Heart left ventricle (tissue), 13 donors: ENCODE measurements around the gene LAMC3.

Source experiments
- POLR2A ChIP-seq, 2 donors: fragments of 450-650 bp; IDR thresholded peaks; one replicate each; pipeline ENCODE4 v1.6.1; 2017; ENCODE audit warnings: antibody characterized with exemption in 2 of 2, mild to moderate bottlenecking in 2 of 2, moderate library complexity in 2 of 2
- TF ChIP-seq, protein P1 (sequence below), 12 donors: fragments of 200-600 bp; sonication (generic) in 4 of 12; IDR thresholded peaks; one replicate each; pipeline versions ENCODE4 v1.5.0 to v1.8.0; 2018 to 2022; ENCODE audit warnings: antibody characterized with exemption in 12 of 12, mild to moderate bottlenecking in 5 of 12
- donor health status: ischemic (EF 13 %, LVEDD 7.1; RV severe dilation, severe dysfunction).
- donor health status: DM: no; HTN: yes; CAD: no.
- donor health status: DM: no; HTN: no; CAD: no.
- donor health status: ischemic (EF 25% LVEDD 6.9; RV normal size, moderate dysfunction).
- donor health status: ischemic (EF 25% LVEDD 5.7; RV mildly dilated, moderate dysfunction).
- donor health status: ischemic (EF 35%, LVEDD 5.7; RV mildly dilated, moderate dysfunction).
- donor health status: nonischemic (EF 11% LVEDD 7.7; RV severe dilation, severe dysfunction).
- donor health status: DM: yes; HTN: yes; CAD: no.
- donor health status: PGD.
- donor health status: ischemic (EF 29% LVEDD 5.4; RV normal size, mild dysfunction).
- donor health status: nonischemic (EF 23%, LVEDD 6.1; RV moderate dilation, normal function).

DNA sequence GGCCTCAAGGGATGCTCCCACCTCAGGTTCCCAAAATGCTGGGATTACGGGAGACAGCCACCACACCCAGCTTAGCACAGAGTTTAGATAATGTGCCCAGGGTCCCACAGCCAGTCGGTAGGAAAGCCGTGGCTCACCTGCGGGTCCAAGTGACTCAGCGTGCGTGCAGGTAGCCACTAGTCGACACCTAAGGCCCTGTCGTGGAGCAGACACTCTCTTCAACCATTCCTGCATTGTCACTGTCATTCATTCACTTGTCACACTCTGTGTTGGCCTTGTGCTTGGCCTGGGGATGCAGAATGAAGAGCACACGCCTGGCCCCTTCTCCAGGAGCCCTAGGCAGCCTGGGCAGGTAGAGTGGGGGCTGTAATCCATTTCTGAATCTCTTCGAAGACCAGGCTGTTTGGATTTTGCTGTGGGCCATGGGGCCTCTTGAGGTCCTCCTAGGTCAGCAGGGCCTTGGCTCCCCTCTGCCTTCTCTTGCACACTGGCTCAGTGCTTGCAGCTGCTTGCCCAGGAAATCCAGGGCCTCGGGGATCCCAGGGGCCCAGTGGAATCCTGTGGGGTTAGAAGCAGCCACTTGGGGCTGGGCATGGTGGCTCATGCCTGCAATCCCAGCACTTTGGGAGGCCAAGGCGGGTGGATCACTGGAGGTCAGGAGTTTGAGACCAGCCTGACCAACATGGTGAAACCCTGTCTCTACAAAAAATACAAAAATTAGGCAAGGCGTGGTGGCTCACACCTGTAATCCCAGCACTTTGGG is 81.2 kb downstream of the LAMC3 start:
- no peak for TF ChIP-seq POLR2A (IDR thresholded peaks at IDR 0.05)
- TF ChIP-seq, protein P1, sequence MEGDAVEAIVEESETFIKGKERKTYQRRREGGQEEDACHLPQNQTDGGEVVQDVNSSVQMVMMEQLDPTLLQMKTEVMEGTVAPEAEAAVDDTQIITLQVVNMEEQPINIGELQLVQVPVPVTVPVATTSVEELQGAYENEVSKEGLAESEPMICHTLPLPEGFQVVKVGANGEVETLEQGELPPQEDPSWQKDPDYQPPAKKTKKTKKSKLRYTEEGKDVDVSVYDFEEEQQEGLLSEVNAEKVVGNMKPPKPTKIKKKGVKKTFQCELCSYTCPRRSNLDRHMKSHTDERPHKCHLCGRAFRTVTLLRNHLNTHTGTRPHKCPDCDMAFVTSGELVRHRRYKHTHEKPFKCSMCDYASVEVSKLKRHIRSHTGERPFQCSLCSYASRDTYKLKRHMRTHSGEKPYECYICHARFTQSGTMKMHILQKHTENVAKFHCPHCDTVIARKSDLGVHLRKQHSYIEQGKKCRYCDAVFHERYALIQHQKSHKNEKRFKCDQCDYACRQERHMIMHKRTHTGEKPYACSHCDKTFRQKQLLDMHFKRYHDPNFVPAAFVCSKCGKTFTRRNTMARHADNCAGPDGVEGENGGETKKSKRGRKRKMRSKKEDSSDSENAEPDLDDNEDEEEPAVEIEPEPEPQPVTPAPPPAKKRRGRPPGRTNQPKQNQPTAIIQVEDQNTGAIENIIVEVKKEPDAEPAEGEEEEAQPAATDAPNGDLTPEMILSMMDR (IDR thresholded peaks at IDR 0.05): no peak
